Measurements from ENCODE around the gene MYOZ2. TPM values are rescaled to one million over a fixed set of nuclear protein-coding genes. Genes with fewer than 3 reads are reported as not detected.

The MYOZ2 gene
- total RNA-seq, 2 donors from 2014 or later, result not detected

GRCh38 chr4:119212234-119212963, 76.8 kb downstream of the MYOZ2 start, which contains the start of gene USP53:
USP53 (plus strand) TSS chr4:119212713; CDS start chr4:119239760, 27,047 bp downstream.
- H3K27me3 Mint-ChIP-seq (ENCODE audit: low read depth), result no peaks in the 10 kb centered on the region

GRCh38 chr4:119212964-119213606, 77.5 kb downstream of the MYOZ2 start:
- Mint-ChIP-seq H3K27ac (peak overlapping the region; percentile 93), H3K9me3 (no peaks in the 10 kb centered on the region), H3K4me3 (peak overlapping the region; percentile 87 to 96), H3K36me3 (ENCODE audit: insufficient read depth in 2 of 2) (peaks cover 7 to 10% of the 10 kb centered on the region in 2 donors), H3K4me1 (ENCODE audit: low read depth) (peaks cover 53% of the 10 kb centered on the region), H3K27me3 (ENCODE audit: low read depth) (no peaks in the 10 kb centered on the region)
- ATAC-seq (replicated peaks in 1 of 2) (peak; percentile 53 to 59), DNase-seq (peak; percentile 75 to 77)

More at GRCh38 chr4:119212234-119212963, 76.8 kb downstream of the MYOZ2 start, which contains the start of gene USP53:
- ATAC-seq (replicated peaks in 1 of 2) (peak; percentile 89 to 90), DNase-seq (peak; percentile 97)
- peaks cover 1 to 3% of the 10 kb centered on the region in 2 donors for H3K36me3 Mint-ChIP-seq (ENCODE audit: insufficient read depth in 2 of 2)
- H3K4me1 Mint-ChIP-seq (ENCODE audit: low read depth), result peaks cover 47% of the 10 kb centered on the region
- H3K9me3 Mint-ChIP-seq, result no peaks in the 10 kb centered on the region
- peak within 1 kb of the TSS; percentile 93 for H3K27ac Mint-ChIP-seq
- peak within 1 kb of the TSS; percentile 87 to 96 for H3K4me3 Mint-ChIP-seq

GRCh38 chr4:119218093-119218492, 82.5 kb downstream of the MYOZ2 start:
- DNase-seq (no peak), ATAC-seq (replicated peaks in 1 of 2) (no peak)
- H3K4me3 Mint-ChIP-seq, result no peak overlapping the region
- H3K4me1 Mint-ChIP-seq (ENCODE audit: low read depth), result peaks cover 24% of the 10 kb centered on the region
- no peaks in the 10 kb centered on the region for H3K27me3 Mint-ChIP-seq (ENCODE audit: low read depth)
- no peak overlapping the region for H3K27ac Mint-ChIP-seq
- peaks cover 0 to 5% of the 10 kb centered on the region in 2 donors for H3K9me3 Mint-ChIP-seq
- peaks cover 13 to 17% of the 10 kb centered on the region in 2 donors for H3K36me3 Mint-ChIP-seq (ENCODE audit: insufficient read depth in 2 of 2)

GRCh38 chr4:119221412-119221811, 85.8 kb downstream of the MYOZ2 start:
- Mint-ChIP-seq H3K4me1 (ENCODE audit: low read depth) (peaks cover 14% of the 10 kb centered on the region), H3K9me3 (peaks cover 0 to 8% of the 10 kb centered on the region in 2 donors), H3K27ac (no peak overlapping the region), H3K27me3 (ENCODE audit: low read depth) (no peaks in the 10 kb centered on the region), H3K36me3 (ENCODE audit: insufficient read depth in 2 of 2) (peaks cover 15 to 22% of the 10 kb centered on the region in 2 donors), H3K4me3 (no peak overlapping the region)
- DNase-seq (no peak), ATAC-seq (replicated peaks in 1 of 2) (no peak)

- no peak overlapping the region for H3K4me3 Mint-ChIP-seq
- peak overlapping the region; percentile 47 for H3K27ac Mint-ChIP-seq
- no peaks in the 10 kb centered on the region for H3K27me3 Mint-ChIP-seq (ENCODE audit: low read depth)
- DNase-seq, result no peak
- peaks cover 3 to 7% of the 10 kb centered on the region in 2 donors for H3K36me3 Mint-ChIP-seq (ENCODE audit: insufficient read depth in 2 of 2)
- H3K9me3 Mint-ChIP-seq, result peaks cover 0 to 3% of the 10 kb centered on the region in 2 donors
- ATAC-seq (replicated peaks in 1 of 2), result peak in 1 of 2 donors; percentile 19
- H3K4me1 Mint-ChIP-seq (ENCODE audit: low read depth), result peaks cover 20% of the 10 kb centered on the region
Measured at GRCh38 chr4:119227690-119228089, 92.1 kb downstream of the MYOZ2 start.

- ATAC-seq (replicated peaks in 1 of 2) (peak; percentile 51 to 57), DNase-seq (no peak)
- Mint-ChIP-seq H3K27me3 (ENCODE audit: low read depth) (no peaks in the 10 kb centered on the region), H3K9me3 (peaks cover 0 to 3% of the 10 kb centered on the region in 2 donors), H3K27ac (peak overlapping the region; percentile 47), H3K4me1 (ENCODE audit: low read depth) (peaks cover 27% of the 10 kb centered on the region), H3K4me3 (peak overlapping the region in 1 of 2 donors; percentile 32), H3K36me3 (ENCODE audit: insufficient read depth in 2 of 2) (peaks cover 1 to 9% of the 10 kb centered on the region in 2 donors)
Measured at GRCh38 chr4:119228406-119228805, 92.8 kb downstream of the MYOZ2 start.

- Mint-ChIP-seq H3K4me1 (ENCODE audit: low read depth) (peaks cover 38% of the 10 kb centered on the region), H3K27me3 (ENCODE audit: low read depth) (no peaks in the 10 kb centered on the region), H3K27ac (no peak overlapping the region), H3K4me3 (no peak overlapping the region), H3K36me3 (ENCODE audit: insufficient read depth in 2 of 2) (peaks cover 1 to 5% of the 10 kb centered on the region in 2 donors), H3K9me3 (no peaks in the 10 kb centered on the region)
- DNase-seq, result no peak
- no peak for ATAC-seq (replicated peaks in 1 of 2)
Measured at GRCh38 chr4:119229908-119230687, 94.5 kb downstream of the MYOZ2 start.

GRCh38 chr4:119231491-119231890, 95.9 kb downstream of the MYOZ2 start:
- ATAC-seq (replicated peaks in 1 of 2), result no peak
- DNase-seq, result no peak
- no peaks in the 10 kb centered on the region for H3K9me3 Mint-ChIP-seq
- H3K27me3 Mint-ChIP-seq (ENCODE audit: low read depth), result no peaks in the 10 kb centered on the region
- H3K4me1 Mint-ChIP-seq (ENCODE audit: low read depth), result peaks cover 52% of the 10 kb centered on the region
- H3K27ac Mint-ChIP-seq, result no peak overlapping the region
- H3K4me3 Mint-ChIP-seq, result no peak overlapping the region
- H3K36me3 Mint-ChIP-seq (ENCODE audit: insufficient read depth in 2 of 2), result peaks cover 2 to 8% of the 10 kb centered on the region in 2 donors

- Mint-ChIP-seq H3K27me3 (ENCODE audit: low read depth) (no peaks in the 10 kb centered on the region), H3K9me3 (no peaks in the 10 kb centered on the region), H3K4me3 (no peak overlapping the region), H3K27ac (peak overlapping the region; percentile 15), H3K4me1 (ENCODE audit: low read depth) (peaks cover 54% of the 10 kb centered on the region), H3K36me3 (ENCODE audit: insufficient read depth in 2 of 2) (peaks cover 2 to 8% of the 10 kb centered on the region in 2 donors)
- DNase-seq (no peak), ATAC-seq (replicated peaks in 1 of 2) (no peak)
Measured at GRCh38 chr4:119232286-119232685, 96.7 kb downstream of the MYOZ2 start.

GRCh38 chr4:119233191-119233590, 97.6 kb downstream of the MYOZ2 start:
- Mint-ChIP-seq H3K27me3 (ENCODE audit: low read depth) (no peaks in the 10 kb centered on the region), H3K9me3 (no peaks in the 10 kb centered on the region), H3K36me3 (ENCODE audit: insufficient read depth in 2 of 2) (peaks cover 2 to 8% of the 10 kb centered on the region in 2 donors), H3K4me3 (peak overlapping the region in 1 of 2 donors; percentile 90), H3K27ac (peak overlapping the region; percentile 43), H3K4me1 (ENCODE audit: low read depth) (peaks cover 53% of the 10 kb centered on the region)
- ATAC-seq (replicated peaks in 1 of 2), result no peak
- no peak for DNase-seq

GRCh38 chr4:119233750-119234149, 98.1 kb downstream of the MYOZ2 start:
- H3K4me3 Mint-ChIP-seq, result peak overlapping the region; percentile 48 to 90

GRCh38 chr4:119237201-119237600, 101.6 kb downstream of the MYOZ2 start:
- H3K9me3 Mint-ChIP-seq, result no peaks in the 10 kb centered on the region
- DNase-seq (peak in 1 of 2 donors; percentile 6), ATAC-seq (replicated peaks in 1 of 2) (no peak)
- H3K4me1 Mint-ChIP-seq (ENCODE audit: low read depth), result peaks cover 54% of the 10 kb centered on the region
- no peak overlapping the region for H3K27ac Mint-ChIP-seq
- H3K4me3 Mint-ChIP-seq, result no peak overlapping the region
- H3K27me3 Mint-ChIP-seq (ENCODE audit: low read depth), result no peaks in the 10 kb centered on the region
- H3K36me3 Mint-ChIP-seq (ENCODE audit: insufficient read depth in 2 of 2), result peaks cover 5 to 7% of the 10 kb centered on the region in 2 donors

More at GRCh38 chr4:119233750-119234149, 98.1 kb downstream of the MYOZ2 start:
- Mint-ChIP-seq H3K27ac (peak overlapping the region; percentile 43), H3K9me3 (no peaks in the 10 kb centered on the region), H3K27me3 (ENCODE audit: low read depth) (no peaks in the 10 kb centered on the region), H3K4me1 (ENCODE audit: low read depth) (peaks cover 53% of the 10 kb centered on the region), H3K36me3 (ENCODE audit: insufficient read depth in 2 of 2) (peaks cover 5 to 8% of the 10 kb centered on the region in 2 donors)
- DNase-seq (no peak), ATAC-seq (replicated peaks in 1 of 2) (no peak)
